ENCODE results near the gene SHROOM3. TPM values are rescaled to one million over a fixed set of nuclear protein-coding genes. Genes with fewer than 3 reads are reported as not detected.

SHROOM3 gene
- total RNA-seq, 1 donor from 2014 or later: 192 TPM

- no peaks in the 10 kb centered on the region for H3K9me3 ChIP-seq
- no peak for DNase-seq (ENCODE audit: low spot score in 2 of 2)
- H3K4me3 ChIP-seq: no peak overlapping the region
- intact Hi-C loops (cut with DNase I): no loop called here
- TF ChIP-seq CTCF (IDR thresholded peaks at IDR 0.05): no peak
- H3K4me1 ChIP-seq: peaks cover 4 to 20% of the 10 kb centered on the region in 2 donors
- H3K27ac ChIP-seq: peak overlapping the region; percentile 31 to 44
- no peaks in the 10 kb centered on the region for H3K36me3 ChIP-seq
- no peaks in the 10 kb centered on the region for H3K27me3 ChIP-seq
Observed at GRCh38 chr4:76558396-76559235, 123.6 kb downstream of the SHROOM3 start.

- Histone ChIP-seq H3K4me3 (no peak overlapping the region), H3K9me3 (no peaks in the 10 kb centered on the region), H3K36me3 (no peaks in the 10 kb centered on the region), H3K4me1 (peaks cover 4 to 29% of the 10 kb centered on the region in 2 donors), H3K27me3 (no peaks in the 10 kb centered on the region), H3K27ac (peak overlapping the region; percentile 31 to 44)
- peak in 1 of 3 experiments; percentile 9 for TF ChIP-seq CTCF (IDR thresholded peaks at IDR 0.05)
- no peak for DNase-seq (ENCODE audit: low spot score in 2 of 2)
- intact Hi-C loops (cut with DNase I): loop anchor here (5.0 kb wide), 1 partner anchor 47 kb away; no protein-coding TSS in a partner anchor
Observed at GRCh38 chr4:76559236-76560071, 124.4 kb downstream of the SHROOM3 start.

GRCh38 chr4:76562161-76562560 lies 127.1 kb downstream of the SHROOM3 start:
- no peak overlapping the region for H3K4me3 ChIP-seq
- TF ChIP-seq CTCF (IDR thresholded peaks at IDR 0.05): no peak
- H3K27ac ChIP-seq: peak overlapping the region; percentile 38 to 68
- no peak for DNase-seq (ENCODE audit: low spot score in 2 of 2)
- no peaks in the 10 kb centered on the region for H3K36me3 ChIP-seq
- peaks cover 4 to 32% of the 10 kb centered on the region in 2 donors for H3K4me1 ChIP-seq
- intact Hi-C loops (cut with DNase I): loop anchor here (5.0 kb wide), 1 partner anchor 50 kb away; no protein-coding TSS in a partner anchor
- no peaks in the 10 kb centered on the region for H3K27me3 ChIP-seq
- no peaks in the 10 kb centered on the region for H3K9me3 ChIP-seq

GRCh38 chr4:76562836-76563453 lies 127.9 kb downstream of the SHROOM3 start:
- Histone ChIP-seq H3K4me3 (no peak overlapping the region), H3K27ac (peak overlapping the region; percentile 11 to 68), H3K36me3 (no peaks in the 10 kb centered on the region), H3K9me3 (no peaks in the 10 kb centered on the region), H3K4me1 (peaks cover 4 to 32% of the 10 kb centered on the region in 2 donors), H3K27me3 (no peaks in the 10 kb centered on the region)
- TF ChIP-seq CTCF (IDR thresholded peaks at IDR 0.05): no peak
- intact Hi-C loops (cut with DNase I): loop anchor here (5.0 kb wide), 1 partner anchor 51 kb away; no protein-coding TSS in a partner anchor
- no peak for DNase-seq (ENCODE audit: low spot score in 2 of 2)

- no peaks in the 10 kb centered on the region for H3K9me3 ChIP-seq
- intact Hi-C loops (cut with DNase I): loop anchor here (5.0 kb wide), 1 partner anchor 51 kb away; no protein-coding TSS in a partner anchor
- no peak overlapping the region for H3K4me3 ChIP-seq
- H3K4me1 ChIP-seq: peaks cover 4 to 32% of the 10 kb centered on the region in 2 donors
- peak overlapping the region; percentile 11 to 68 for H3K27ac ChIP-seq
- no peaks in the 10 kb centered on the region for H3K27me3 ChIP-seq
- TF ChIP-seq CTCF (IDR thresholded peaks at IDR 0.05): no peak
- no peak for DNase-seq (ENCODE audit: low spot score in 2 of 2)
- no peaks in the 10 kb centered on the region for H3K36me3 ChIP-seq
Observed at GRCh38 chr4:76563454-76564122, 128.6 kb downstream of the SHROOM3 start.

All from ascending aorta (tissue), 2 donors.